GM18520 (cell line): ENCODE results near the gene SLC39A2.

Experiments
- ATAC-seq: cut with Tn5 transposase; IDR thresholded peaks from one replicate; pipeline ENCODE4 v1.9.1; 2021; ENCODE audit not compliant: unreplicated experiment

The SLC39A2 gene

DNA sequence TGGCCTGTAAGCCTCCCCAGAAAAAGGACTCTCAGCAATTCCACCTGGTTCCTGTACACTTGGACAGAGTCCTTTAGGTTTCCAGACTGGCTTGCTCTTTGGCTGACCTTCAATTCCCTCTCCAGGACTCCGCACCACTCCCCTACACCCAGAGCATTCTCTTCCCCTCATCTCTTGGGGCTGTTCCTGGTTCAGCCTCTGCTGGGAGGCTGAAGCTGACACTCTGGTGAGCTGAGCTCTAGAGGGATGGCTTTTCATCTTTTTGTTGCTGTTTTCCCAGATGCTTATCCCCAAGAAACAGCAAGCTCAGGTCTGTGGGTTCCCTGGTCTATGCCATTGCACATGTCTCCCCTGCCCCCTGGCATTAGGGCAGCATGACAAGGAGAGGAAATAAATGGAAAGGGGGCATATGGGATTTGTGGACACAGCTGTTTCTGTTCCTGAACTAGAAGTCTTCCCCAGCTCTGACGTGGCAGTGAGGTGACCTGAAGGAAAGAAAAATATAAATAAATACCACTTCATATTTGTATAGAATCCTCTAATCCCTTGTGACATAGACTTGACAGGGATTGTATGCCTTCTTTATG is 44.4 kb downstream of the SLC39A2 start:
- ATAC-seq = no peak

- ATAC-seq = no peak
Measured at GRCh38 chr14:21043974-21044618, 45.0 kb downstream of the SLC39A2 start.

DNA sequence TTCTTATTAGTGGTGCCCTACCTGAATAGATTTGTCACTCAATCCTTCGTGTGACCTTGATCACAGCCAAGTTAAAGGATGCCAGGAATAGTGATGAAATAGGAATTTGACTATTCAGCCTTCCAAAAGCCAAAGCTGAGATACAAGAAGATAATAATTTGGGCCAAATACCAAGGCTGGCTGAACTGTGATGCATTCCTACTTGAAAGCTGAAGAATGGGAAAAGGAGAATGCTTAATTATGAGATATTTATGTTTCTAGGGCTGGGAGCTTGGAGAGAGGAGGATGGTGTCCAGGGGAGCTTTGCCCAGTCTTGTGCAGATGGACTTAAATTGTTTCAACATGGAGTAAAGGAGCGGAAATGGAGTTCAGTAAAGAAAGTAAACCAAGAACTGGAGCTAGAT is 48.3 kb downstream of the SLC39A2 start:
- no peak for ATAC-seq

DNA sequence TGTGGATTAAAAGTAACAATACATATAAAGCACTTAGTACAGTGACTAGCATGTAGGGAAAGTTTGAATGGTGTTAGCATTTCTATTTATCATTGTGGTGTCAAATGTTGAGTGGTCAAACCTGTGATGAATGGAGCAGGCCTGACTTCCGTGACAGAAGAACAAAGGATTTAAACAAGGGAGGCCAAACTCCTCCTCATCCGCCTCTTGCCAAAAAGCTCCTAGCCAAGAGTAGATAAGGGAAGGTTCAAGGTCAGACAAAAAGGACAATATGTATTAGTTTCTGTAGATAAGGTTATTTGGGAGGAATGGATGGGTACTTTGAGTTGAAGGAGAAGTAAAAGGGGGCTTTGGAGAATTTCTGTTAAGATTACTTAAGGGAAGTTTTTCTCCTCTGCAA is 49.5 kb downstream of the SLC39A2 start:
- ATAC-seq = no peak

GRCh38 chr14:21049271-21049673 is 50.2 kb downstream of the SLC39A2 start:
- no peak for ATAC-seq

- ATAC-seq = no peak
Measured at GRCh38 chr14:21050597-21050996, 51.5 kb downstream of the SLC39A2 start.
